Measurements from ENCODE around the gene ITPA.
"Not testable (repeated sequence)": the region's sequence is repeated elsewhere in the genome, so short reads cannot be mapped to it uniquely, and the experiment has no call there.

The ITPA gene

GRCh38 chr20:3172933-3173609 lies 36.2 kb upstream of the ITPA start, which contains the start of gene LZTS3:
Gene LZTS3, minus strand, starts transcription at chr20:3173549. Its CDS starts 6,386 bp downstream, at chr20:3167163.
- peak; percentile 69 for DNase-seq (ENCODE audit: low read depth in 3 of 3, low spot score in 1 of 3)

DNA sequence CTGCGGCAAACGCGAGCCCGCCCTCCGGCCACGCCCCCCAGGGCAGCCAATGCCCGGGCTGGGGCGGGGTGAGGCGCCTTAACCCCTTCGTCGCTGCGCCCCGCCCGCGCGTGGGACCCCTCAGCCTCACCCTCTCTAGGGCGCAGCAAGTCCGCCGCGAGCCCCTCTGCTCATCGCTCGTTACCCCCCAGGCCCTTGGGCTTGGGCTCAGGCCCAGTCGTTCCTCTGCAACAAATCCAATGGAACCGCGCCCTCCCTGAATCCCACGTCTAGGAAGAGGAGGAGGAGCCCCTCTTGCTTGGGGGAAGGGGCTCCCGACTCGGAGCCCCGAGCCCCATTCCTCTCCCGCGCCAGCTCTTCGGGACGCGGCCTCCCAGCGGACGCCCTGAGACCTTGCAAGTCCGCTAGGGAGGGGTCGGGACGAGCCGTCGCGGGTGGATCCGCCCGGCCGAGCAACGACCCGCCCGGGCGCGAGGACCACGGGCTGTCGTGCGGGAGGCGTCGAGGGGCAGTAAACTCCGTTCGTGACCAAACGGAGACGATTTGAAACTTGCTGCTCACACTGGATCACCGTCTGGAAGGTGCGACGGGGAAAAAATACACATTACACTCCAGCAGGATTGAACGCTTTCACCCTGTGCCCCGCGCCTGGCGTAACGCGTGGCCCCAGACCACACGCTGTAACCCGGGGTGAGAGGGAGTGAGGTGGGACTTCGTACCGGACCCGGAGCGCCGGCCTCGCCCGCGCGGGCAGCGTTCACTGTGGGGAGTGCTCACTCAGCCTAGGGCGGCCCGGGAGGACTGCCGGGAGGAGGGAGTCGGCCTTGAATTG lies 35.5 kb upstream of the ITPA start:
- DNase-seq (ENCODE audit: low read depth in 3 of 3, low spot score in 1 of 3), result peak; percentile 79 to 93 (median 82)

DNA sequence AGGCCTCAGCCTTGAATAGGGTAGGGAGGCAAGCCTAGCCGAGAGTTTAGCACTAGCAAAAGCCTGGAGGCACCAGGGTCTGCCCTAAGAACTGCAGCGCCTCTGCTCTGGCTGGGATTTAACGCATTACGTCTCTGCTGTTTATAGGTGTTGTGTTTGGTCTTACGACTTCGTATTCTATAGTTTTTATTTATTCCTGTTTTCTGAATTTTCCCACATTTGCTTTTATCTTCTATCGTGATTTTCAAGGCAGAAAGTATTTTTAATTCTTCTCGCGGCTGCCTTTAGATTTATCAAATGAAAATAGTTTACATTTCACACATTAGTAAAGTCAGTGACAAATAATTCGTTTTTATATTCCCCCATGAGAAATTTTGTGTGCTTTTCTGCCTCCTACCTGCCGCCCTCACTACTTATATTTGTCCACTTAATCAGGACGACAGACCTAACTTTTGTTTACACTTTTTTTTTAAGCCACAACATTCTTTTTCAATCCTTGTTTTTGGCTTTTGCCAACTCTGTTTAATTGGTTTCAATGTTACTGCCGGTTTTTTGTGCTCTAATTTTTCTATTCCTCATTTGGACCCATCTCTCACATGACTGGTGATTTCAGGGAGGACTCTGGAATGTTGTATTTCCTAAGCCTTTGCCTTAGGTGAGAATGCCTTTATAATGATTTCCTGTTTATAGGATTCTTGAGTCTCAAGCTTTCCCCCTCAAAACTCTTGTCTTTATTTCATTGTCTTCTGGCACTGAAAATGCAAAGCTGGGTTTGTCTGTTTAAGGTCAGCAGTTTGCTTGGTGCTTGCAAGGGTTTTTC lies 34.6 kb upstream of the ITPA start:
- DNase-seq (ENCODE audit: low read depth in 3 of 3, low spot score in 1 of 3), result no peak

- no peak for DNase-seq (ENCODE audit: low read depth in 3 of 3, low spot score in 1 of 3)
Observed at GRCh38 chr20:3175270-3175669, 34.0 kb upstream of the ITPA start.

- DNase-seq (ENCODE audit: low read depth in 3 of 3, low spot score in 1 of 3), result no peak
Observed at GRCh38 chr20:3177746-3178485, 31.4 kb upstream of the ITPA start.

GRCh38 chr20:3180319-3180718 lies 29.0 kb upstream of the ITPA start:
- no peak for DNase-seq (ENCODE audit: low read depth in 3 of 3, low spot score in 1 of 3)

DNA sequence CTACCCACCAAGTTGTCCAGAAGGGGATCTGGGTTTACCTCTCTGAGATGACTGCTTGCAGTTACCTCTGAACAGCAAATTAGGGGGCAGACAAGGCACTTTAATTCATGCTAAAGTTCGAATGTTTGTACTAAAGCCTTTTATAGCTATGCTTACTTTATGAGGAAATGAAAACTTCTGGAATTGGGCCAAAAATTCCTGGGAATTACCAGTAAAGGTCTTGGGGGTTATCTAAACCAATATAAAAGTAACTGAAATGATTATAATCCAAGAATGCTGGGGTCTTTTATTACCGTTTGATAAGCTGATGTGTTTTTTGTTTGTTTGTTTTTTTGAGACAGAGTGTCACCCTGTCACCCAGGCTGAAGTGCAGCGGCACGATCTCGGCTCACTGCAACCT lies 28.0 kb upstream of the ITPA start:
- DNase-seq (ENCODE audit: low read depth in 3 of 3, low spot score in 1 of 3), result no peak

GRCh38 chr20:3182429-3182828 lies 26.9 kb upstream of the ITPA start:
- not testable (repeated sequence) for DNase-seq (ENCODE audit: low read depth in 3 of 3, low spot score in 1 of 3)

- no peak for DNase-seq (ENCODE audit: low read depth in 3 of 3, low spot score in 1 of 3)
Observed at GRCh38 chr20:3183896-3184612, 25.2 kb upstream of the ITPA start.

DNA sequence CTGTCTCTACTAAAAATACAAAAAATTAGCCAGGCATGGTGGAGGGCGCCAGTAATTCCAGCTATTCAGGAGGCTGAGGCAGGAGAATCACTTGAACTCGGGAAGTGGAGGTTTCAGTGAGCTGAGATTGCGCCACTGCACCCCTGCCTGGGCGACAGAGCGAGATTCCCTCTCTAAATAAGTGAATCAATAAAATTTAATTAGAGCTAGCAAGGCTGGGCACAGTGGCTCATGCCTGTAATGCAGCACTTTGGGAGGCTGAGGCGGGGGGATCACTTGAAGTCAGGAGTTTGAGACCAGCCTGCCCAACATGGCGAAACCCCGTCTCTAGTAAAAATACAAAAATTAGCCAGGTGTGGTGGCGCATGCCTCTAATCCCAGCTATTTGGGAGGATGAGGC lies 21.4 kb upstream of the ITPA start:
- not testable (repeated sequence) for DNase-seq (ENCODE audit: low read depth in 3 of 3, low spot score in 1 of 3)

DNA sequence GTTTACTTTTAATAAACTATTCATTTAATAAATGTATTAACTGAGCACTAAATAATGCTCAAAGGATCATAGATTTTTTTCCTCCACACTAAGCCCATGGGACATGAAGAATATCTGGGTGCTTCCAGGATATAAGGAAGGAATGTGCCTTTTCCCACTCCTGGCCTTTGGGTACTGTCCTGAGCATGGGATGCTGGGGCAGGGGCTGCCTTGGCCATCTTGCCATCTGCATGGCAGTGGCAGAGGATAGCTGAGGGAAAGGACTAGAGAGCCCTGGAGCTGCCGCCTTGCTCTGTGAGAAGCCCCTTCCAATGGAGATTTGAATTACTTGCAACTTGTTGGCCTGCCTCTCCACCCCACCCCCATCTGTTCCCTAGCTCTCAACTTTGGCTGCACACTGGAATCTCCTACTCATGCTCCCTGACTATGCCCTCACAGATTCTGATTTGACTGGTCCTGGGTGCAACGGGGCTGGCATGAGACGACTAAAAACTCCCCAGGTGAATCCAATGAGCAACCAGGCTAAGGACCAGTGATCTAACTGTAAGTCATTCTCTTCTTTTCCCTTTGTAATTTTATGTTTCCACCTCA lies 20.4 kb upstream of the ITPA start:
- no peak for DNase-seq (ENCODE audit: low read depth in 3 of 3, low spot score in 1 of 3)

GRCh38 chr20:3189561-3190131 lies 19.7 kb upstream of the ITPA start:
- DNase-seq (ENCODE audit: low read depth in 3 of 3, low spot score in 1 of 3), result no peak

DNA sequence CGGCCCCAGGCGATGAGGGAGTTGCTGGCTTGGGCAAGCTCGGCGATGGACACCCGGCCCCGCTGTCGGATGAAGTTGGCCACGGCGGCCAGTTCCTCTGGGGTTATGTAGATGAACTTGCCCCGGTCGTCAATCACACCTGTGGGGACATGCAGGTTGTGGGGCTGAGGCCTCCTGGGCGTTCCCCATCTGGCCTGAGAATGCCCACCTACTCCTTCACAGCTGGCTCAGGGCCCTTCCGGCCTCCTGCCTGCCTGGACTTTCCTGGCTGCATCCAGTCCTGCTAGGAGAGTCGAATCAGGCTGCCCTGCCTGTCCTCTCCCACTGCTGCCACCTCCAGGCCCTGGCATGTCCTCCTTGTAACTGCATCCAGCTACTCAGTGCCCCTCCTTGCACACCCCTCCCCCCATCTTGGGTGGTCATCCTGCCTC lies 18.6 kb upstream of the ITPA start:
- DNase-seq (ENCODE audit: low read depth in 3 of 3, low spot score in 1 of 3), result no peak

GRCh38 chr20:3192226-3193015 lies 16.9 kb upstream of the ITPA start:
- no peak for DNase-seq (ENCODE audit: low read depth in 3 of 3, low spot score in 1 of 3)

GRCh38 chr20:3193806-3194616 lies 15.3 kb upstream of the ITPA start:
- DNase-seq (ENCODE audit: low read depth in 3 of 3, low spot score in 1 of 3), result no peak

DNA sequence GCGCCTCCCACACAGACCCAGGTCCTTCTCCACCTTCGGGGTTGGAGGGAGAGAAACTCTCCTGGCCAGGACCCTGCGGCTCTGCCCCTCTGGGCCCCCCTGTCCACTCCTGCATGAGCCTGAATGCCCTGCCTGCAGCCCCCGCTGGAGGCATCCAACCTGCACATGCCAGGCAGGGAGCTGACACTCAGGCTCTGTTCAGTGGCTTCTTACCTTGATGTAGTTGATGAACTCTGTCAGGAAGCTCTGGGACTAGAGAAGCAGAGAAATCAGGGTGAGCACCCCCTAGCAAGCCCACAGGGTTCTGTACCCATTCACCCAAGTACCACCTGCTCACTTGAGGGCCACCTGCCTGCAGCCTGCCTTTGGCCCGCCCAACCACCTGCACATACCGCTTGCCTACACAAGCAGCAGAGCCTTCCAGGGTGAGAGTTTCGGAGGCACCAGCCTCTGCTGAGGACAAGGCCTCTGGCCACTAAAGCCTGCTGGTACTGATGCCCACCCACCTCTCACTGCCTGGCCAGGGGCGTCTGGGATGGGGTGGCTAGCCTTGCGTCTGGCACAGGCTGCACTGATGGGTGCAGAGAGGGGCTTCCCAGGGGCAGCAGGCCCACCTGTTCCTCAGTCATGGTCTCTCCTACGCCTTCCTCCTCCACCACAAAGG lies 14.5 kb upstream of the ITPA start:
- no peak for DNase-seq (ENCODE audit: low read depth in 3 of 3, low spot score in 1 of 3)

DNA sequence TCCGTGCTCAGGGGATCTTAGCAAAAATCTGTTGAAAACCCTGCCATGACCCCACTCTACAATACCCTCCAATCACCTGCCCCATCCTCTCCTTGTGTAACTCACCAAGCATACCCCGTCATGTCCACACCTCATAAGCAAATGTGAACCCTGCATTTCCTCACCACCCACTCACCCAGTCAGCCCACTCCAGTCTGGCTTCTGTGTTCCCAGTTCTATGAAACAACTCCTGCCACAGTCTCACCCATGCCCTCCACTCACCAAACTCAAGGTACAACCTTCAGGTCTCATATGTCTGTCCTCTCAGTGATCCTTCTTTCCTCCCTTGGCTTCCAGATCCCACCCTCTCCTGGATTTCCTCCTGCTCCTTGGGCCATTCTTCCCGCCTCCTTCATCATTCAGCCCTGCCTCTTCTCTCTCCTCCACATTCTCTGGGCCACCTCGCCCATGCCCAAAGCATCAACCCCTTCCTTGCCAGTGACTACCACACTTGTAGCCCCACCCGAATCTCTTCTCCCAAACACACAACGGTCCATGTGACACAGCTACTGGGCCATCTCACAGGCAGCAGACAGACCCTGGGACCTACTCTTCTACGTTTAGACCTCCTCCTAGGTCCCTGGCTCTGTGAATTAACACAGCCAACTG lies 13.6 kb upstream of the ITPA start:
- no peak for DNase-seq (ENCODE audit: low read depth in 3 of 3, low spot score in 1 of 3)
